ENCODE measurements around the gene GNG4.

DNA sequence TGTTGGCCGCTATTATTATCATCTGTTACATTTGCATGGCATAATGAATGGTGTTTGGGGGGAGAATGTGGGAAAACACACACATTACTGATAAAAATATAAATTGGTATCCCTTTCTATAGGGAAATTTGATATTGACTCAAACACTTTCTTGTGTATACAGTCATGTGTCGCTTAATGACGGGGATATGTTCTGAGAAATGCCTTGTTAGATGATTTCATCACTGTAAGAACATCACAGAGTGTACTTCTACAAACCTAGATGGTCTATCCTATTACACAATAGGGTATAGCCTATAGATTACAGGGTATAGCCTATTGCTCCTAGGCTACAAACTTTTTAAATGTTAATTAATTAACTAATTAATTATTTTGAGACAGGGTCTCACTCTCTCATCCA lies 78.1 kb downstream of the GNG4 start:
- TF ChIP-seq, protein P1, sequence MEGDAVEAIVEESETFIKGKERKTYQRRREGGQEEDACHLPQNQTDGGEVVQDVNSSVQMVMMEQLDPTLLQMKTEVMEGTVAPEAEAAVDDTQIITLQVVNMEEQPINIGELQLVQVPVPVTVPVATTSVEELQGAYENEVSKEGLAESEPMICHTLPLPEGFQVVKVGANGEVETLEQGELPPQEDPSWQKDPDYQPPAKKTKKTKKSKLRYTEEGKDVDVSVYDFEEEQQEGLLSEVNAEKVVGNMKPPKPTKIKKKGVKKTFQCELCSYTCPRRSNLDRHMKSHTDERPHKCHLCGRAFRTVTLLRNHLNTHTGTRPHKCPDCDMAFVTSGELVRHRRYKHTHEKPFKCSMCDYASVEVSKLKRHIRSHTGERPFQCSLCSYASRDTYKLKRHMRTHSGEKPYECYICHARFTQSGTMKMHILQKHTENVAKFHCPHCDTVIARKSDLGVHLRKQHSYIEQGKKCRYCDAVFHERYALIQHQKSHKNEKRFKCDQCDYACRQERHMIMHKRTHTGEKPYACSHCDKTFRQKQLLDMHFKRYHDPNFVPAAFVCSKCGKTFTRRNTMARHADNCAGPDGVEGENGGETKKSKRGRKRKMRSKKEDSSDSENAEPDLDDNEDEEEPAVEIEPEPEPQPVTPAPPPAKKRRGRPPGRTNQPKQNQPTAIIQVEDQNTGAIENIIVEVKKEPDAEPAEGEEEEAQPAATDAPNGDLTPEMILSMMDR (IDR thresholded peaks at IDR 0.05) = no peak
- no peak for TF ChIP-seq POLR2A (IDR thresholded peaks at IDR 0.05)
